ENCODE results near the gene AUTS2.
"Not testable (repeated sequence)": the region's sequence is repeated elsewhere in the genome, so short reads cannot be mapped to it uniquely, and the experiment has no call there.

The AUTS2 gene

DNA sequence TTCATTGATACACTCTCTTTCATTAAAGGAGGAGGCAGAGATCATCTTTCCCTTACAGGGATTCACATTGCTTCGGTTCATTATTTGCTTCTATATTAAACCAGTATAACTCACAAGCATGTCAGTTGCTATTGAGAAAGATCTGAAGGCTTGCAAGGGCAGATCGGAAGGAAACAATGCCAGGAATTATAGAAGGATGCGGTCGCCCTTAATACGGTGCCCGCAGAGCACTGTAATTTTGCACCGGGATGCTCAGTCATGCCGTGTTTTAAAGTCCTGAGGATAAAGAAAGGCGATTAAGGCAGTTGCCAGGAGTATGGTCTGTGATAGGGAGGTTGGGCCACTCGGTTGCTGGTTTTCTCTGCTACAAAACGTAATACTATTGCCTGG is 1183.6 kb downstream of the AUTS2 start:
- DNase-seq = no peak

DNA sequence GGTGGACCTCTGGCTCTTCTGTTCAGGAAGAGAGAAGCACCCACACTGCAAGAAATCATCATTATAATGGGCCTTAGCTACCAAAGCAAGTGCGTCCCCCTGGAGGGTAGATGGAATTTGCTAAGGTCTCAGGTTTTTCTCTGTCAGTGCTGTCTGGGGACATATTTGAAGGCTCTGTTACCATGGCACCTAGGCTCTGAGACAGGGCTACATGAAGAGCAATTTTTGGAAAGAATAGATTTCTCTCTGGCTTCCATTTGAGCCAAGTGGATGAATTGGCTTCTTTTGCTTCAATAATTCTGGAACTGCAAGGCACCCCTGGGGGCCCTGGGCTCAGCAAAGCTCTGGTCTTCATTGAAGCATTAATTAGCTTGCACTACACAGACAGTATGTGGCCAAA is 1184.5 kb downstream of the AUTS2 start:
- DNase-seq = no peak

DNA sequence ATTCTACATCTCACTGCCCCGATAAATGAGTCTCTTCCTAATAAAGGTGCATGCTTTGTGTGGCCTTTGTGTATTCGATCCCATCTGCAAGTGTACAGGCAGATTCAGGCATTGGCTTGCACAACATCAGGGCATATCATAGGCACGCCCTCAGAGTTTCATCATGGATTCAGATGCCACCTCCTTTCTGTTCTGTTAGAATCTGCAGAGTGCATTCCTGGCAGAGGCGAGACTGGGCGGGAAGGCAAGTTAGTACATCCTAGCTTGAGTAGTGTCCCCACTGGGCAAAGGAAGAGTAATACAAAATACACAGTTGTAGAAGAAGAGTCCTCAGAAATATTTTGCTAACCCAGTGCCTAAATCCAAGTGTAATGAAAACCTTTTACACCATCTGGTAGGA is 1187.2 kb downstream of the AUTS2 start:
- DNase-seq = no peak

- no peak for DNase-seq
Observed at GRCh38 chr7:70786076-70786475, 1187.8 kb downstream of the AUTS2 start.

DNA sequence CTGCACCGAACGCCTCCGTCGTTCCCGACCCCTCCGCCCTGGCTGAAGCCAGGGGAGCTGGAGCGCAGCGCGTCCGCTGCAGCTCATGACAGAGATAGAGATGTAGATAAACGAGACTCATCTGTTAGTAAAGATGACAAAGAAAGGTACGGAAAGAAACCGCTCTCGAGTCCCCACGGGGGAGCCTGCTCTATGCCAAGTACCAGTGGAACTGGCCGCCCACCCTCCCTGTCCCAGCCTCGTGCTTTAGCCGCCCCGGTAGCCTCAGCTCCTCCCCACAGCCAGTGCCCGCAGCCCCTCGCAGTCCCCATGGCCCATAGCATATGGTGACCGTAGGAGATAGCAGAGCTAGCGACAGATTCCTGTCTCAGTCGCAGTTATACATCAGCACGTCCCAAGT is 1189.0 kb downstream of the AUTS2 start:
- no peak for DNase-seq

- DNase-seq = peak in 1 of 5 donors; percentile 24
Observed at GRCh38 chr7:70787771-70788170, 1189.5 kb downstream of the AUTS2 start.

GRCh38 chr7:70788276-70788675 is 1190.0 kb downstream of the AUTS2 start:
- peak in 3 of 5 donors; percentile 23 to 64 (median 42) for DNase-seq

DNA sequence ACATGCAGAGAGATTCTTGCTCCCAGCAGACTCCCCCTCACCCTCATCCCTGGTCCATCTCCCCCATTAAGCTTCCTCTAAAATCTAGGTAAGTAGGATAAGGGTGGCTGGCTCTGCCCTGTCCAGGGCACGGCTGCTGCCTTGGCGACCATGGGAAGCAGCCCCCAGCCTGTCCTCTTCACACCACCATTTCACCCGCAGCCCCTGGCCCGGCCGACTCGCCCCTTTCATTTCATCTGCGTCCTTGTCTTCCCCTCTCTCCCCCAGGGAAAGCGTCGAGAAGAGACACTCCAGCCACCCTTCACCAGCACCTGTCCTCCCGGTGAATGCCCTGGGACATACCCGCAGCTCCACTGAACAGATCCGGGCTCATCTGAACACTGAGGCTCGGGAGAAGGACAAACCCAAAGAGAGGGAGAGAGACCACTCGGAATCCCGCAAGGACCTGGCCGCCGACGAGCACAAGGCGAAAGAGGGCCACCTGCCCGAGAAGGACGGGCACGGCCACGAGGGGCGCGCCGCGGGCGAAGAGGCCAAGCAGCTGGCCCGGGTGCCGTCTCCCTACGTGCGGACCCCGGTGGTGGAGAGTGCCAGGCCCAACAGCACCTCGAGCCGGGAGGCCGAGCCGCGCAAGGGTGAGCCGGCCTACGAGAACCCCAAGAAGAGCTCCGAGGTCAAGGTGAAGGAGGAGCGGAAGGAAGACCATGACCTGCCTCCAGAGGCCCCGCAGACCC is 1191.4 kb downstream of the AUTS2 start:
- DNase-seq = no peak

- DNase-seq = no peak
Observed at GRCh38 chr7:70790215-70791073, 1192.2 kb downstream of the AUTS2 start.

GRCh38 chr7:70791341-70791740 is 1193.1 kb downstream of the AUTS2 start:
- no peak for DNase-seq

DNA sequence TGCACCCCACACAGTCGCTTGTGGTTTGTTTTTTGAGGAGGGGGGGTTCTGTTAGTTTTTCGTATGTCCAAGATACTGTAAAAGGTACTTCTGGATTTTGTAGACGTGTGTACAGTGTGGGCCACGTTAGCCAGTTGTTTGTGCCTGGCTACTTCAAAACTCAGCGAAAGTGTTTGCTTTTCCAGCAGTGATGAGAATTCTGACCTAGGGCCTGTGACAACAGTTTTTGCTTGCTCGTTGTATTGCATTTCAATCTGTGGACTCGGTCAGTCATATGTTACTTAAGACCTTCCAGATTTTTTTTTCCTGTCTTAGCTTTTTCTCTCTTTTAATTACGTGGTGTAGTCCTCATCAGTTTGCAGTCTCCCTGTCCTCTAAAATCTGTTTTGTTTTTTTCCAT is 1194.8 kb downstream of the AUTS2 start:
- DNase-seq = no peak

DNA sequence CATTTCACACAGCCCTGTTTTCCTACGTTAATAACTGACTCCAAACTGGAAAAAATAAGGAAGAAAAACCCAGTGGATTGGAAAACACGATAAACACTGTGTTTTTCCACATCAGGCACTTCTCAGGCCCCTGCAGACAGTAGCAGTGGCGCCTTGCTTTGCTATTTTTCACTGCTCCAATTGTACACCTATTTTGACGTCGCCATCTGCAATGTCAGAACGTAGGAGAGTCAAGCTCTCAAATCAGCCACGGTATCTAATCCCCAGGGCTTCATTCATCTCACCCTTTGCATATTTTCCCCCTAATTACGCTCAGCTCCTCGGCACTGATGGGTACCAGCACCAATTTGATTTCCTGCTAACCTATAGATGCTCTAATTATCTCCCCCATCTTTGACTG is 1195.5 kb downstream of the AUTS2 start:
- DNase-seq = no peak

GRCh38 chr7:70794962-70795361 is 1196.7 kb downstream of the AUTS2 start:
- no peak for DNase-seq

DNA sequence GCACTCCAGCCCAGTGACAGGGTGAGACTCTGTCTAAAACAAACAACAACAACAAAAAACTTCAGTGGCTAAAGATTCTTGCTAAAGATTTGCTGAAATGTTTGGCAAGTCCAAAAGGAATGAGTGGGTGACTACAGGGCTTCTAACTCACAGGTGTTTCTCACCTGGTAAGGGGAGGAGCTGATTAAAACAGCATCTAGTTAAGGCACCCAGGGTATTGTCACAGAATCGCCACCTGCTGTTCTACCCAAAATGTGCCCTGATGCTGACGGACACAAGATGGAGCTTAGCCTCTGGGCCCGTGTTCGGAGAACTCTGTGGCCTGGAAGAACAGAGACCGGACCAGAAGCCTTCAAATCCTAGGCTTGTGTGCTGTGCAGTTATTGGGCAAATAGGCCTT is 1197.7 kb downstream of the AUTS2 start:
- DNase-seq = no peak

- DNase-seq = no peak
Observed at GRCh38 chr7:70797109-70797514, 1198.8 kb downstream of the AUTS2 start.

GRCh38 chr7:70799841-70800405 is 1201.6 kb downstream of the AUTS2 start:
- DNase-seq = no peak

- DNase-seq = no peak
Observed at GRCh38 chr7:70805360-70805759, 1207.1 kb downstream of the AUTS2 start.

DNA sequence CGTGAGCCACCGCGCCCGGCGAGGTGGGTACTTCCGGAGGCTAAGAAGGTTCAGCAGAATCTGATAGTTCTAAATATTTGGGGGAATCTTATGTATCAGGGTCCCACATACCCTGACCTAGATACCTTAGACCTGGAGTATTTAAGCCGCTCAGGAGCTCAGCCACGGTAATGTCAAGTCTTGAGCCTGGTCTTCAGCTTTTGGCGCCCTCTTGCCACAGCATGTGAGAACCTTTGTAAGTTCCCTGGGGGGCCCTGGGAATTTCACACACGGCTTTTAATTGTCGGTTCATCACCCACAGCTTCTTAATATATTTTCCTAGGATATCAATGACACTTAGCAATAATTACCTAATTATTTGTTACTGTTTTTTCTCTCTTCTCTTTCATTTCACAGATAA is 1209.4 kb downstream of the AUTS2 start:
- no peak for DNase-seq

GRCh38 chr7:70808876-70809275 is 1210.6 kb downstream of the AUTS2 start:
- no peak for DNase-seq

GRCh38 chr7:70810558-70811139 is 1212.4 kb downstream of the AUTS2 start:
- DNase-seq = no peak

- DNase-seq = no peak
Observed at GRCh38 chr7:70812511-70812910, 1214.2 kb downstream of the AUTS2 start.

- not testable (repeated sequence) for DNase-seq
Observed at GRCh38 chr7:70822490-70822889, 1224.2 kb downstream of the AUTS2 start.

Data from T-helper 1 cell (primary cell).